Esophagus squamous epithelium (tissue), 5 donors: Measurements from ENCODE around the gene TBX5. TPM values are rescaled to one million over a fixed set of nuclear protein-coding genes. Genes with fewer than 3 reads are reported as not detected.
A peak's percentile ranks its signal among the peaks of the same experiment; 100 is the strongest.

Source experiments
- DNase-seq: peaks from one replicate; lab custom pipeline; 2025; lab: John Stamatoyannopoulos, UW
- H3K27ac ChIP-seq, 4 donors: fragments of 200-600 bp; sonication (generic); one replicate each; pipeline ENCODE4 v1.5.1; 2016 to 2019; ENCODE audit warnings: mild to moderate bottlenecking in 1 of 4
- H3K27me3 ChIP-seq, 4 donors: fragments of 200-600 bp; sonication (generic); 1 replicate in 3 of 4; 2 replicates in 1 of 4; pipeline versions ENCODE4 v1.5.1 to v1.6.0; 2017 to 2021; ENCODE audit warnings: antibody characterized with exemption in 1 of 4
- H3K36me3 ChIP-seq, 3 donors: fragments of 200-600 bp; sonication (generic); one replicate each; pipeline ENCODE4 v1.5.1; 2016 to 2019
- H3K4me1 ChIP-seq, 3 donors: fragments of 200-600 bp; sonication (generic); one replicate each; pipeline ENCODE4 v1.5.1; 2017 to 2019
- H3K4me3 ChIP-seq, 4 donors: fragments of 200-600 bp; sonication (generic); 1 replicate in 3 of 4; 2 replicates in 1 of 4; pipeline ENCODE4 v1.5.1; 2016 to 2019; ENCODE audit warnings: mild to moderate bottlenecking in 2 of 4, moderate library complexity in 1 of 4
- H3K9me3 ChIP-seq, 3 donors: fragments of 200-600 bp; sonication (generic); one replicate each; pipeline ENCODE4 v1.5.1; 2016 to 2019
- POLR2A ChIP-seq, 4 donors: fragments of 450-650 bp; IDR thresholded peaks; one replicate each; pipeline ENCODE4 v1.6.1; 2017; ENCODE audit warnings: antibody characterized with exemption in 4 of 4, mild to moderate bottlenecking in 4 of 4, moderate library complexity in 3 of 4
- WGBS, 2 donors: methylation state at CpG; one replicate each; pipeline ENCODE4 v1.1.5; 2018; 5-methylcytosine and 5-hydroxymethylcytosine counted together
- intact Hi-C: fragments of 100-400 bp; cut with DNase I; formaldehyde crosslinking; loops from one replicate; pipeline ENCODE4 v1.15.0; 2022
- total RNA-seq, 4 donors: library from RNA; depleted of rRNA; stranded (reverse); fragments of >200 nt; gene quantifications; one replicate each; pipeline ENCODE4 v1.1.0, GENCODE V29; 2016
- TF ChIP-seq, protein P1 (sequence below), 6 experiments: fragments of 450-650 bp in 4 of 6; fragments of 200-600 bp in 2 of 6; sonication (generic) in 2 of 6; IDR thresholded peaks; one replicate each; pipeline ENCODE4 v1.5.1; 2016 to 2019; ENCODE audit warnings: antibody characterized with exemption in 6 of 6, mild to moderate bottlenecking in 4 of 6, moderate library complexity in 4 of 6
- donor health status: DM: yes; HTN: yes; CAD: no.

Gene TBX5
- 1 to 10 TPM in 2 of 4 donors, under 1 TPM in 2; 0.38 to 2.9 (median 1.5) TPM for total RNA-seq

DNA sequence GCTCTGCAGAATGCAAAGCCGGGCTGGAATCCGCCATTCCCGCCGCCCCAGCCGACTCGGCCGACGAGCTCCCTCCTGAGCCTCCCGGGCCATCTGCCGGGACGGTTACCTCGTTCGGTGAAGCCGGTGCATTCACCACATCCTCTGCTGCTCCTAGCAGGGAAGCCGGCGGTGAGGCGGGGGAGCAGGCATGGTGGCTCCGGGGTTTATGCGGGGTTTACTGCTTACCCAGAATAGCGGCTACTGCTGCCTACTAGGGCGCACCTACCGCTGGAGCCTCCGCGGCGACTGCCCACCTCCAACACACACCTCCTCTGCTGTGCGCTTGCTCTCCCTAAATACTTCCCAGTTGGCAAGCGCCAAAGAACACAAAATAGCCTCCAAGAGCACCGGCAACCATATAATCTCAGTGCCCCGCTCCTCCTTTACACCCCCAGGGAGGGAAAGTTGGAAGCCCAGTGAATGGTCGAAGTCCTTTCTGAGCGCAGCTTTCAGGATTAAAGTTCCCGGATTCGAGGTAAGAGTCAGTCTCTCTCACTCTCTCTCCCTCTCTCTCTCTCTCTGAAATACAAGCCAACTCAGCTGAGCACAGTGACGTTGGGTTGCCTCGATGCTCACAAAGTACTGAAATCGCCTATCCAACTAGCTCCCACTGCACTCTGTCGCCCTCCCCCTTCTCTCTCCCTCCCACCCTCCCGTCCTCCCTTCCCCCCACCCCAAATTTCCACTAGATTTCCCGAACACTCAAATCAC lies at the start of gene TBX5:
Gene TBX5, minus strand, starts transcription at position 626 of the 753 bp plus-strand sequence. CDS start 2,246 bp downstream, outside the sequence.
- Histone ChIP-seq H3K4me3 (peak within 1 kb of the TSS; percentile 29 to 64 (median 48)), H3K36me3 (no peaks in the 10 kb centered on the region), H3K9me3 (no peaks in the 10 kb centered on the region), H3K27me3 (peaks cover 13 to 100% (median 28%) of the 10 kb centered on the region in 4 donors), H3K27ac (peak within 1 kb of the TSS; percentile 59 to 88 (median 78)), H3K4me1 (peaks cover 0 to 42% (median 0%) of the 10 kb centered on the region in 3 donors)
- no peak for TF ChIP-seq POLR2A (IDR thresholded peaks at IDR 0.05)
- TF ChIP-seq, protein P1, sequence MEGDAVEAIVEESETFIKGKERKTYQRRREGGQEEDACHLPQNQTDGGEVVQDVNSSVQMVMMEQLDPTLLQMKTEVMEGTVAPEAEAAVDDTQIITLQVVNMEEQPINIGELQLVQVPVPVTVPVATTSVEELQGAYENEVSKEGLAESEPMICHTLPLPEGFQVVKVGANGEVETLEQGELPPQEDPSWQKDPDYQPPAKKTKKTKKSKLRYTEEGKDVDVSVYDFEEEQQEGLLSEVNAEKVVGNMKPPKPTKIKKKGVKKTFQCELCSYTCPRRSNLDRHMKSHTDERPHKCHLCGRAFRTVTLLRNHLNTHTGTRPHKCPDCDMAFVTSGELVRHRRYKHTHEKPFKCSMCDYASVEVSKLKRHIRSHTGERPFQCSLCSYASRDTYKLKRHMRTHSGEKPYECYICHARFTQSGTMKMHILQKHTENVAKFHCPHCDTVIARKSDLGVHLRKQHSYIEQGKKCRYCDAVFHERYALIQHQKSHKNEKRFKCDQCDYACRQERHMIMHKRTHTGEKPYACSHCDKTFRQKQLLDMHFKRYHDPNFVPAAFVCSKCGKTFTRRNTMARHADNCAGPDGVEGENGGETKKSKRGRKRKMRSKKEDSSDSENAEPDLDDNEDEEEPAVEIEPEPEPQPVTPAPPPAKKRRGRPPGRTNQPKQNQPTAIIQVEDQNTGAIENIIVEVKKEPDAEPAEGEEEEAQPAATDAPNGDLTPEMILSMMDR (IDR thresholded peaks at IDR 0.05): no peak
- no peak for DNase-seq
- 3 to 10% methylated on average over 7 to 13 of the region's 39 CpGs for WGBS, 2 donors
- intact Hi-C loops: no loop called here

DNA sequence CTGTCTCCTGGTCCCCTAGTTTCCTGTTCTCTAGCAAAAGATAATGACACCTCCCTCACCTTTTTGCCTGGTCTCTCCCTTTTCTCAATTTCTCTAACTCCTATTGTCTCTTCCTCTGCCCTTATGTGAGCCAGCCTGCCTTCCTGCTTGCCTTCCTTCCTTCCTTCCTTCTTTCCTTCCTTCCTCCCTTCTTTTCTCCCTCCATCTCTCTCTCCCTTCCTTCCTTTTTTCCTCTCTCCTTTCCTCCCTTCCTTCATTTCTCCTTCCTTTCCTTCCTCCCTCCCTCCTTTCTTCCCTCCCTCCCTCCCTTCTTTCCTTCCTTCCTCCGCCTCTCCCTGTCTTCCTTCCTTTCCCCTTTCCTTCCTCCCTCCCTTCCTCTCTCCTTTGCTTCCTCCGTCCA lies 45.7 kb upstream of the TBX5 start:
- Histone ChIP-seq H3K27me3 (peaks cover 0 to 92% (median 12%) of the 10 kb centered on the region in 4 donors), H3K36me3 (no peaks in the 10 kb centered on the region), H3K27ac (no peak overlapping the region), H3K4me3 (no peak overlapping the region), H3K9me3 (no peaks in the 10 kb centered on the region), H3K4me1 (peaks cover 0 to 7% (median 0%) of the 10 kb centered on the region in 3 donors)
- DNase-seq: no peak
- WGBS, 2 donors: 43 to 45% methylated on average over 2 of the region's 2 CpGs
- TF ChIP-seq POLR2A (IDR thresholded peaks at IDR 0.05): no peak
- TF ChIP-seq, protein P1 (IDR thresholded peaks at IDR 0.05): no peak
- intact Hi-C loops: no loop called here

DNA sequence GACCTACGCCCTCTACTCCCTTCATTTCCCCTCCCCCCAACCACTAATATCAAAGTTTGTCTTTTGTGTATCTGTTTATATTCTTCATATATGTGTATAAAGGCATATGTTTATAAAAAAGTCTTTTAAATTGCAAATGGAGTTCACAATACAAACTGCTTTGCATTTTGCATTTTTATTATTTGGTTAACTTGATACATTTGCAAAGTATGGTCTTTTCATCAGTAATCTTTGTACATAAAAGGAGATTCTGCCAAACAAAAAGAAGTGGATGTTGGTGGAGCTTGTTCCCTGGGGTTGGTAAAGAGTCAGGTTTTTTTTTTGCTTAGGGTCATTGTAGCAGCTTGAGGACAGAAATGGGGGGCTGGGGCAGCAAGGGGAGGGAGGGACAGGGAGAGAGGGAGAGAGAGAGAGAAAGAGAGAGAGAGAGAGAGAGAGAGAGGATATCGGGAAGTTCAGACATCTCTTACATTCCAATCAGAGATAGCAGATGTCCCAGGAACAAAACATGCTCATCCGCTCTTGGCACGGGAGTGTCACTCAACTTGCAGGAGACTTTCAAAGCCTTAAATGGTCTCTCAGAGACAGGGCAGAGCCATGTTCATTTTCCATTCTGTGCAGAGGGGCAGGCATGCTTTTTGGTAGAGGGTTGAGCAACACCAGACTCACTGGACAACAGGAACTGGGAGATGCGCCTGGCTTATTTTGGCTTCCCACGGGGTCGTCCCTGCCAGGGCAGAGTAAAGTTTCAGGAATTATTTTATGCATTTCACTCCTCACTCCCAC lies 44.8 kb upstream of the TBX5 start:
- no peak for DNase-seq
- peaks cover 0 to 7% (median 0%) of the 10 kb centered on the region in 3 donors for H3K4me1 ChIP-seq
- intact Hi-C loops: no loop called here
- H3K27me3 ChIP-seq: peaks cover 0 to 92% (median 16%) of the 10 kb centered on the region in 4 donors
- 16 to 24% methylated on average over 7 of the region's 7 CpGs for WGBS, 2 donors
- no peaks in the 10 kb centered on the region for H3K9me3 ChIP-seq
- H3K4me3 ChIP-seq: no peak overlapping the region
- no peak overlapping the region for H3K27ac ChIP-seq
- TF ChIP-seq POLR2A (IDR thresholded peaks at IDR 0.05): no peak
- TF ChIP-seq, protein P1 (IDR thresholded peaks at IDR 0.05): no peak
- no peaks in the 10 kb centered on the region for H3K36me3 ChIP-seq

DNA sequence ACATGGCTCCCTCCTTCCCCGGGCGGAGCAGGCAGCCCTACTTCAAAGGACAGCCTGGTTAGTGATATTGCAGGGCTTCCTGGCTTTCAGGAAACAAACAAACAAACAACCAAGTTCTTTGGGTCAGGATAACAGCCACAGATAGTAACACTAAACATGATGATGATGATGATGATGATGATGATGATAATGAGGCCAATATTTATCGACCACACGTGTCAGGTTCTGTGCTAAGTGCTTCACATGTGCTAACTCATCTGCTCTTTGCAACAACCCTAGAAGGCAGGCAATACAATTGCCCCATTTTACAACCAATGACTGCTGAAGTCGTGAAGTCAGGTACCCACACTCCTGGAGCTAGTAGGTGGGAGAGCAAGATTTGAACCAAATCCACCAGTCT lies 44.1 kb upstream of the TBX5 start:
- Histone ChIP-seq H3K27ac (no peak overlapping the region), H3K4me1 (peaks cover 0 to 7% (median 0%) of the 10 kb centered on the region in 3 donors), H3K36me3 (no peaks in the 10 kb centered on the region), H3K4me3 (no peak overlapping the region), H3K9me3 (no peaks in the 10 kb centered on the region), H3K27me3 (peaks cover 0 to 92% (median 16%) of the 10 kb centered on the region in 4 donors)
- no peak for DNase-seq
- intact Hi-C loops: no loop called here
- 28 to 39% methylated on average over 5 of the region's 5 CpGs for WGBS, 2 donors
- TF ChIP-seq POLR2A (IDR thresholded peaks at IDR 0.05): no peak
- TF ChIP-seq, protein P1 (IDR thresholded peaks at IDR 0.05): no peak

DNA sequence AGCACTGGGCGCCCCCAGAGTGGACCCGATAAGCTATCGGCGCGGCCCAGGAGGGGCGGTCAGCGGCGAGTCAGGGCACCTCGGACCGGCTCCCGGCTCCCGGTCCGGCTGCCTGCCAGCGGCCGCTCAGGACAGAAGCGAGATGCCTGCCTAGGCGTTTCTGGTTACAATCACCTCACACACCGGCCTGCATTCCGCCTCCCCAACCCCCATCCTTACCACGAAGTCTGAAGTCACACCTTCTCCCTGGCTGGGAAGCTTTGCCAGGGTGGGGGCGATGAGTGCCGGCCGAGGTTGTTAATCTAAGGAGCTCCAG lies 42.6 kb upstream of the TBX5 start:
- H3K27ac ChIP-seq: no peak overlapping the region
- no peaks in the 10 kb centered on the region for H3K9me3 ChIP-seq
- DNase-seq: no peak
- H3K36me3 ChIP-seq: no peaks in the 10 kb centered on the region
- peaks cover 0 to 7% (median 0%) of the 10 kb centered on the region in 3 donors for H3K4me1 ChIP-seq
- intact Hi-C loops: no loop called here
- no peak overlapping the region for H3K4me3 ChIP-seq
- peaks cover 0 to 95% (median 22%) of the 10 kb centered on the region in 4 donors for H3K27me3 ChIP-seq
- WGBS, 2 donors: 7% methylated on average over 3 of the region's 23 CpGs; no CpG with 5 or more reads in 1 of the 2 donors
- no peak for TF ChIP-seq POLR2A (IDR thresholded peaks at IDR 0.05)
- TF ChIP-seq, protein P1 (IDR thresholded peaks at IDR 0.05): no peak
